GM12878 (cell line): ENCODE results near the gene PDE6A. TPM values are rescaled to one million over a fixed set of nuclear protein-coding genes. Genes with fewer than 3 reads are reported as not detected.

Experiments
- BRCA1 ChIP-seq: IDR thresholded peaks from 2 replicates; pipeline ENCODE4 v1.6.1; 2011; ENCODE audit warnings: low read depth, low read length, improper control_type of control experiment
- EGR1 ChIP-seq, 2 experiments: IDR thresholded peaks; 1 replicate in 1 of 2; 2 replicates in 1 of 2; pipeline ENCODE4 v1.6.1; 2011 to 2012; ENCODE audit warnings: low read depth in 2 of 2, low read length in 2 of 2, borderline replicate concordance in 1 of 2, mild to moderate bottlenecking in 1 of 2, moderate library complexity in 1 of 2
- IRF4 ChIP-seq: IDR thresholded peaks from 2 replicates; pipeline ENCODE4 v1.6.1; 2011; ENCODE audit warnings: low read depth, low read length
- PAX8 ChIP-seq: fragments of 450-650 bp; IDR thresholded peaks from 2 replicates; pipeline ENCODE4 v1.6.1; 2017; ENCODE audit warnings: mild to moderate bottlenecking, moderate library complexity
- SMARCA5 ChIP-seq: fragments of 450-650 bp; IDR thresholded peaks from 2 replicates; pipeline ENCODE4 v1.6.1; 2017; ENCODE audit warnings: mild to moderate bottlenecking
- SUPT20H ChIP-seq: IDR thresholded peaks from 2 replicates; pipeline ENCODE4 v1.6.1; 2011; ENCODE audit warnings: low read depth, mild to moderate bottlenecking, low read length, moderate library complexity, borderline replicate concordance; ENCODE audit not compliant: control insufficient read depth
- polyA plus RNA-seq, 11 experiments: library from polyadenylated mRNA; depleted of rRNA in 4 of 11; unstranded in 6 of 11; stranded (reverse) in 5 of 11; fragments of >200 nt; fragmentation: Nextera tagmentation in 4 of 11; fragmentation: Illumina TruSeq in 1 of 11; extraction: Ambion mirVana in 4 of 11; extraction: Trizol in 1 of 11; gene quantifications; 1 replicate in 1 of 11; 2 replicates in 10 of 11; pipeline versions ENCODE4 v1.2.1 to v1.2.3, GENCODE V29; 2011 to 2016; ENCODE audit warnings: inconsistent platforms in 2 of 11, missing spikeins in 2 of 11, low read depth in 1 of 11
- total RNA-seq, 4 experiments: library from RNA; depleted of rRNA in 3 of 4; stranded (reverse); fragments of >200 nt in 3 of 4; fragmentation: Illumina TruSeq in 1 of 4; extraction: Trizol in 1 of 4; gene quantifications; 2 replicates each; pipeline versions ENCODE4 v1.2.1 to v1.2.3, GENCODE V29; 2013 to 2021
- TF ChIP-seq, protein P1 (sequence below): fragments of 450-650 bp; IDR thresholded peaks from 2 replicates; pipeline ENCODE4 v1.6.1; 2017; ENCODE audit warnings: mild to moderate bottlenecking, moderate library complexity
- TF ChIP-seq, protein P2 (sequence below): IDR thresholded peaks from 2 replicates; pipeline ENCODE4 v1.6.1; 2011; ENCODE audit warnings: borderline replicate concordance, low read depth, mild to moderate bottlenecking, moderate library complexity, mixed read lengths, low read length; ENCODE audit not compliant: insufficient read depth; ENCODE audit errors: extremely low read length

PDE6A gene
- total and polyA plus RNA-seq, 10 of the 15 experiments (the other 5 are each of a cell fraction or from before 2014, with no cell fraction given) = 0.05 to 0.26 TPM; not detected in 8

DNA sequence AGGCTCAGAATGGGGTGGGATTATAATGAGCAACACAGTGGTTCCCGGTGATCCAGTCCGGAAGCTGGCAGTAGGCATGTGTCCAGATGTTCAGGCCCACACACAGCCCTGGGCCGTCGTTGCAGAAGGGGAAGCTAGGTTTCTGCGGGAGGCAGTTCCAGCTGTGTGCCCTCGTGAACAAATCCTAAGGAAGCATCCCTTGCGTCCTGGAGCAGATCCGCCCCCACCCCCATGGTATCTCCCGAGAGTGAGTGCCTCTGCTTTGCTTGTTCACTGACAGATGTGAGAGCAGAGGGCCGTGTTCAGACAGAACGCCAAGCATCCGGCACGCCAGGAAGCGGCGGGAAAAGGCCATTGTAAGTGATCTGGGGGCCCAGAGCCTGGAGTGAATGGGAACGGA is 104.8 kb downstream of the PDE6A start (continued):
- TF ChIP-seq, protein P1, sequence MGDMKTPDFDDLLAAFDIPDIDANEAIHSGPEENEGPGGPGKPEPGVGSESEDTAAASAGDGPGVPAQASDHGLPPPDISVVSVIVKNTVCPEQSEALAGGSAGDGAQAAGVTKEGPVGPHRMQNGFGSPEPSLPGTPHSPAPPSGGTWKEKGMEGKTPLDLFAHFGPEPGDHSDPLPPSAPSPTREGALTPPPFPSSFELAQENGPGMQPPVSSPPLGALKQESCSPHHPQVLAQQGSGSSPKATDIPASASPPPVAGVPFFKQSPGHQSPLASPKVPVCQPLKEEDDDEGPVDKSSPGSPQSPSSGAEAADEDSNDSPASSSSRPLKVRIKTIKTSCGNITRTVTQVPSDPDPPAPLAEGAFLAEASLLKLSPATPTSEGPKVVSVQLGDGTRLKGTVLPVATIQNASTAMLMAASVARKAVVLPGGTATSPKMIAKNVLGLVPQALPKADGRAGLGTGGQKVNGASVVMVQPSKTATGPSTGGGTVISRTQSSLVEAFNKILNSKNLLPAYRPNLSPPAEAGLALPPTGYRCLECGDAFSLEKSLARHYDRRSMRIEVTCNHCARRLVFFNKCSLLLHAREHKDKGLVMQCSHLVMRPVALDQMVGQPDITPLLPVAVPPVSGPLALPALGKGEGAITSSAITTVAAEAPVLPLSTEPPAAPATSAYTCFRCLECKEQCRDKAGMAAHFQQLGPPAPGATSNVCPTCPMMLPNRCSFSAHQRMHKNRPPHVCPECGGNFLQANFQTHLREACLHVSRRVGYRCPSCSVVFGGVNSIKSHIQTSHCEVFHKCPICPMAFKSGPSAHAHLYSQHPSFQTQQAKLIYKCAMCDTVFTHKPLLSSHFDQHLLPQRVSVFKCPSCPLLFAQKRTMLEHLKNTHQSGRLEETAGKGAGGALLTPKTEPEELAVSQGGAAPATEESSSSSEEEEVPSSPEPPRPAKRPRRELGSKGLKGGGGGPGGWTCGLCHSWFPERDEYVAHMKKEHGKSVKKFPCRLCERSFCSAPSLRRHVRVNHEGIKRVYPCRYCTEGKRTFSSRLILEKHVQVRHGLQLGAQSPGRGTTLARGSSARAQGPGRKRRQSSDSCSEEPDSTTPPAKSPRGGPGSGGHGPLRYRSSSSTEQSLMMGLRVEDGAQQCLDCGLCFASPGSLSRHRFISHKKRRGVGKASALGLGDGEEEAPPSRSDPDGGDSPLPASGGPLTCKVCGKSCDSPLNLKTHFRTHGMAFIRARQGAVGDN = no peak
- TF ChIP-seq SUPT20H = no peak
- no peak for TF ChIP-seq SMARCA5
- no peak for TF ChIP-seq BRCA1
- TF ChIP-seq EGR1 (IDR thresholded peaks at IDR 0.05; ENCODE audit: borderline replicate concordance in 1 of 2, low read depth in 2 of 2, low read length in 2 of 2) = no peak
- TF ChIP-seq IRF4 = no peak
- TF ChIP-seq, protein P2, sequence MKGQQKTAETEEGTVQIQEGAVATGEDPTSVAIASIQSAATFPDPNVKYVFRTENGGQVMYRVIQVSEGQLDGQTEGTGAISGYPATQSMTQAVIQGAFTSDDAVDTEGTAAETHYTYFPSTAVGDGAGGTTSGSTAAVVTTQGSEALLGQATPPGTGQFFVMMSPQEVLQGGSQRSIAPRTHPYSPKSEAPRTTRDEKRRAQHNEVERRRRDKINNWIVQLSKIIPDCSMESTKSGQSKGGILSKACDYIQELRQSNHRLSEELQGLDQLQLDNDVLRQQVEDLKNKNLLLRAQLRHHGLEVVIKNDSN = no peak
- no peak for TF ChIP-seq PAX8
